IMR-90 (cell line): ENCODE data around the gene ZNF277.

Source experiments
- CEBPB ChIP-seq: IDR thresholded peaks from 2 replicates; pipeline ENCODE4 v1.6.1; 2012; ENCODE audit warnings: low read depth, low read length, improper control_type of control experiment
- CHD1 ChIP-seq: IDR thresholded peaks from 2 replicates; pipeline ENCODE4 v1.6.1; 2012; ENCODE audit warnings: low read depth, low read length, improper control_type of control experiment
- CTCF ChIP-seq: conservative IDR thresholded peaks from 2 replicates; pipeline ENCODE4 v1.5.1; 2012; ENCODE audit warnings: mild to moderate bottlenecking, low read depth, low read length, improper control_type of control experiment
- ELK1 ChIP-seq: fragments of 150-350 bp; IDR thresholded peaks from 2 replicates; pipeline ENCODE4 v1.6.1; 2016; ENCODE audit warnings: low read depth, mild to moderate bottlenecking, low read length, moderate library complexity, borderline replicate concordance
- NFE2L2 ChIP-seq: fragments of 150-350 bp; IDR thresholded peaks from 2 replicates; pipeline ENCODE4 v1.6.1; 2016; ENCODE audit warnings: low read depth, mild to moderate bottlenecking, low read length
- POLR2A ChIP-seq: IDR thresholded peaks from 2 replicates; pipeline ENCODE4 v1.6.1; 2012; ENCODE audit warnings: mild to moderate bottlenecking, low read depth, low read length
- RCOR1 ChIP-seq: IDR thresholded peaks from 2 replicates; pipeline ENCODE4 v1.6.1; 2012; ENCODE audit warnings: mild to moderate bottlenecking, low read length, improper control_type of control experiment; ENCODE audit not compliant: insufficient replicate concordance
- SMC3 ChIP-seq: fragments of 150-350 bp; IDR thresholded peaks from 2 replicates; pipeline ENCODE4 v1.6.1; 2016; ENCODE audit warnings: low read depth, mild to moderate bottlenecking, antibody characterized with exemption, low read length, moderate library complexity

GRCh38 chr7:112204499-112205342 is 1.8 kb upstream of the ZNF277 start:
- no peak for TF ChIP-seq CTCF
- no peak for TF ChIP-seq ELK1
- TF ChIP-seq POLR2A: no peak
- TF ChIP-seq CEBPB: no peak
- TF ChIP-seq RCOR1: no peak
- TF ChIP-seq CHD1: no peak
- TF ChIP-seq NFE2L2: no peak
- no peak for TF ChIP-seq SMC3
